PFSK-1 (cell line): Measurements from ENCODE around the gene PRPSAP2.

Source experiments
- REST ChIP-seq, 2 experiments: IDR thresholded peaks; 2 replicates each; pipeline versions ENCODE4 v1.6.1 to v1.8.0; 2011 to 2012; ENCODE audit warnings: low read depth in 2 of 2, low read length in 2 of 2, control low read depth in 1 of 2, inconsistent platforms in 1 of 2, mild to moderate bottlenecking in 1 of 2, moderate library complexity in 1 of 2; ENCODE audit not compliant: insufficient read depth in 1 of 2
- SIN3A ChIP-seq: IDR thresholded peaks from 2 replicates; pipeline ENCODE4 v1.6.1; 2012; ENCODE audit warnings: mild to moderate bottlenecking, low read length, moderate library complexity, borderline replicate concordance; ENCODE audit not compliant: insufficient read depth

GRCh38 chr17:18953231-18953728 is 95.3 kb downstream of the PRPSAP2 start:
- TF ChIP-seq SIN3A, result no peak
- TF ChIP-seq REST (IDR thresholded peaks at IDR 0.05; ENCODE audit: insufficient read depth in 1 of 2, low read depth in 2 of 2, low read length in 2 of 2), result no peak
